H1 (cell line): ENCODE data around the gene CPHXL. TPM values are rescaled to one million over a fixed set of nuclear protein-coding genes. Genes with fewer than 3 reads are reported as not detected.

Experiments used
- CTCF ChIA-PET: fragments of 300-600 bp; sonication (Branson Sonifier 250); formaldehyde crosslinking; loops from one replicate; lab custom pipeline; 2021; ENCODE audit not compliant: partially characterized antibody; lab: Charles Lee
- POLR2A ChIA-PET: fragments of 300-600 bp; sonication (Branson Sonifier 250); formaldehyde crosslinking; loops from one replicate; lab custom pipeline; 2021; ENCODE audit warnings: inconsistent platforms; ENCODE audit not compliant: partially characterized antibody; lab: Charles Lee
- DNase-seq, 2 experiments: peaks; one replicate each; pipeline versions ENCODE4 v3.0.0 to v3.0.0-alpha.2; 2010 to 2022; ENCODE audit warnings: low spot score in 2 of 2, low read depth in 1 of 2, mixed read lengths in 1 of 2
- FAIRE-seq: peaks from 2 replicates; lab custom pipeline; 2011; peaks lifted over from hg19 to GRCh38; lab: Jason Lieb, UNC
- H2AFZ ChIP-seq: 2 replicates; pipeline ENCODE4 v1.8.1; 2012; ENCODE audit warnings: low read length, inconsistent platforms
- H2AK5ac ChIP-seq: 2 replicates; pipeline ENCODE4 v1.6.1; 2013; ENCODE audit warnings: low read depth, low read length
- H2BK120ac ChIP-seq: replicated peaks from 2 replicates; pipeline ENCODE3; 2013; ENCODE audit warnings: low read depth, low read length, inconsistent platforms
- H2BK12ac ChIP-seq: 2 replicates; pipeline ENCODE4 v1.6.1; 2013; ENCODE audit warnings: low read depth, low read length
- H2BK15ac ChIP-seq: 2 replicates; pipeline ENCODE4 v1.6.1; 2013; ENCODE audit warnings: low read length
- H2BK20ac ChIP-seq: 2 replicates; pipeline ENCODE4 v1.6.1; 2013; ENCODE audit warnings: low read length
- H2BK5ac ChIP-seq: 2 replicates; pipeline ENCODE4 v1.6.1; 2013; ENCODE audit warnings: low read depth, low read length
- H3K14ac ChIP-seq: 2 replicates; pipeline ENCODE4 v1.6.1; 2013; ENCODE audit warnings: inconsistent platforms; ENCODE audit not compliant: insufficient read length
- H3K18ac ChIP-seq: 2 replicates; pipeline ENCODE4 v1.6.1; 2013; ENCODE audit warnings: low read length; ENCODE audit errors: extremely low read depth
- H3K23ac ChIP-seq: 2 replicates; pipeline ENCODE4 v1.6.1; 2013; ENCODE audit warnings: inconsistent platforms; ENCODE audit not compliant: insufficient read length
- H3K23me2 ChIP-seq: 2 replicates; pipeline ENCODE4 v1.6.1; 2013; ENCODE audit warnings: low read depth, low read length
- H3K27ac ChIP-seq: 2 replicates; pipeline ENCODE4 v1.6.1; 2011; ENCODE audit warnings: low read depth, low read length, inconsistent platforms
- H3K27me3 ChIP-seq, 4 experiments: replicated peaks in 1 of 4; 1 replicate in 1 of 4; 2 replicates in 3 of 4; pipeline versions ENCODE4 v1.6.1 to v1.8.1; 2011 to 2013; ENCODE audit warnings: low read length in 3 of 4, mild to moderate bottlenecking in 3 of 4, inconsistent platforms in 2 of 4, mixed read lengths in 2 of 4, moderate library complexity in 1 of 4; ENCODE audit not compliant: control insufficient read depth in 3 of 4, insufficient read depth in 3 of 4; ENCODE audit errors: extremely low read depth in 1 of 4
- H3K36me3 ChIP-seq, 4 experiments: 2 replicates each; pipeline versions ENCODE4 v1.6.1 to v1.8.1; 2011 to 2013; ENCODE audit warnings: mild to moderate bottlenecking in 4 of 4, low read length in 3 of 4, moderate library complexity in 2 of 4, control low read depth in 1 of 4, inconsistent platforms in 1 of 4; ENCODE audit not compliant: insufficient read depth in 4 of 4, control insufficient read depth in 2 of 4
- H3K4ac ChIP-seq: replicated peaks from 2 replicates; pipeline ENCODE3; 2013; ENCODE audit warnings: low read length, low read depth, mixed read lengths, inconsistent platforms; ENCODE audit not compliant: insufficient read length
- H3K4me1 ChIP-seq, 4 experiments: replicated peaks in 1 of 4; 1 replicate in 1 of 4; 2 replicates in 3 of 4; pipeline versions ENCODE4 v1.6.1 to v1.8.1; 2011 to 2013; ENCODE audit warnings: low read length in 3 of 4, inconsistent platforms in 2 of 4, mixed read lengths in 1 of 4; ENCODE audit not compliant: insufficient read depth in 4 of 4, control insufficient read depth in 3 of 4
- H3K4me2 ChIP-seq, 2 experiments: 2 replicates each; pipeline versions ENCODE4 v1.6.1 to v1.8.1; 2011 to 2013; ENCODE audit warnings: low read depth in 2 of 2, low read length in 2 of 2, control low read depth in 1 of 2, inconsistent platforms in 1 of 2, mild to moderate bottlenecking in 1 of 2; ENCODE audit not compliant: insufficient read depth in 1 of 2
- H3K4me3 ChIP-seq, 4 experiments: fragments of 200-600, 300-600 bp in 1 of 4; sonication (generic), shearing (Covaris generic), sonication (Bioruptor Twin) in 1 of 4; 2 replicates each; pipeline versions ENCODE4 v1.5.1 to v1.8.1; 2011 to 2016; ENCODE audit warnings: low read length in 4 of 4, low read depth in 3 of 4, control low read depth in 2 of 4, inconsistent platforms in 2 of 4, mild to moderate bottlenecking in 2 of 4, mixed read lengths in 1 of 4, moderate library complexity in 1 of 4; ENCODE audit not compliant: insufficient read depth in 2 of 4; ENCODE audit errors: extremely low read depth in 1 of 4
- H3K56ac ChIP-seq: replicated peaks from 2 replicates; pipeline ENCODE3; 2013; ENCODE audit warnings: low read depth, mild to moderate bottlenecking, mixed read lengths, low read length, inconsistent platforms; ENCODE audit not compliant: insufficient read length
- H3K79me1 ChIP-seq: 2 replicates; pipeline ENCODE4 v1.6.1; 2013; ENCODE audit warnings: low read depth, low read length, control low read depth
- H3K79me2 ChIP-seq, 2 experiments: 2 replicates each; pipeline versions ENCODE4 v1.6.1 to v1.8.1; 2012 to 2013; ENCODE audit warnings: low read length in 2 of 2, mild to moderate bottlenecking in 2 of 2, inconsistent platforms in 1 of 2; ENCODE audit not compliant: insufficient read depth in 2 of 2, control insufficient read depth in 1 of 2
- H3K9ac ChIP-seq, 4 experiments: replicated peaks in 1 of 4; 1 replicate in 1 of 4; 2 replicates in 3 of 4; pipeline versions ENCODE4 v1.6.1 to v1.8.1; 2011 to 2013; ENCODE audit warnings: low read depth in 3 of 4, low read length in 3 of 4, control low read depth in 2 of 4, mild to moderate bottlenecking in 2 of 4, moderate library complexity in 2 of 4, inconsistent platforms in 1 of 4; ENCODE audit errors: extremely low read depth in 1 of 4
- H3K9me3 ChIP-seq, 2 experiments: 2 replicates each; pipeline versions ENCODE4 v1.6.1 to v1.8.1; 2012 to 2013; ENCODE audit warnings: mild to moderate bottlenecking in 2 of 2, moderate library complexity in 2 of 2, control low read depth in 1 of 2, inconsistent platforms in 1 of 2, low read depth in 1 of 2, low read length in 1 of 2, mixed read lengths in 1 of 2; ENCODE audit not compliant: insufficient read depth in 2 of 2
- H4K20me1 ChIP-seq, 2 experiments: replicated peaks in 1 of 2; 2 replicates each; pipeline versions ENCODE3 to v1.8.1; 2011 to 2013; ENCODE audit warnings: inconsistent platforms in 2 of 2, low read length in 2 of 2, mild to moderate bottlenecking in 1 of 2; ENCODE audit not compliant: insufficient read depth in 2 of 2, control insufficient read depth in 1 of 2
- H4K5ac ChIP-seq: 2 replicates; pipeline ENCODE4 v1.6.1; 2013; ENCODE audit warnings: low read length, low read depth, mixed read lengths, inconsistent platforms; ENCODE audit not compliant: insufficient read length
- H4K8ac ChIP-seq: 2 replicates; pipeline ENCODE4 v1.8.0; 2013; ENCODE audit warnings: mild to moderate bottlenecking, moderate library complexity, low read length, inconsistent platforms; ENCODE audit not compliant: insufficient read depth; ENCODE audit errors: extremely low read depth
- H4K91ac ChIP-seq: replicated peaks from 2 replicates; pipeline ENCODE3; 2013; ENCODE audit warnings: low read length, mixed read lengths, inconsistent platforms; ENCODE audit not compliant: insufficient read length
- CREB1 ChIP-seq: IDR thresholded peaks from 2 replicates; pipeline ENCODE4 v1.6.1; 2012; ENCODE audit warnings: inconsistent platforms
- CTCF ChIP-seq, 3 experiments: IDR thresholded peaks; 1 replicate in 2 of 3; 2 replicates in 1 of 3; pipeline versions ENCODE4 v1.5.1 to v1.6.1; 2011; ENCODE audit warnings: low read length in 3 of 3, mild to moderate bottlenecking in 3 of 3, inconsistent platforms in 2 of 3, low read depth in 1 of 3, moderate library complexity in 1 of 3; ENCODE audit not compliant: insufficient read depth in 1 of 3; ENCODE audit errors: control extremely low read depth in 1 of 3
- E2F6 ChIP-seq: IDR thresholded peaks from 2 replicates; pipeline ENCODE4 v1.6.1; 2012; ENCODE audit warnings: inconsistent platforms
- RAD21 ChIP-seq, 2 experiments: IDR thresholded peaks in 1 of 2; conservative IDR thresholded peaks in 1 of 2; 2 replicates each; pipeline ENCODE4 v1.6.1; 2011; ENCODE audit warnings: low read depth in 2 of 2, low read length in 2 of 2, improper control_type of control experiment in 1 of 2, inconsistent platforms in 1 of 2, mild to moderate bottlenecking in 1 of 2, moderate library complexity in 1 of 2
- WGBS, 2 experiments: shearing (Covaris generic) in 1 of 2; methylation state at CpG; one replicate each; pipeline versions ENCODE4 v1.1.6 to v1.1.7; 2013 to 2015; ENCODE audit warnings: low lambda C conversion rate in 2 of 2, mixed read lengths in 2 of 2, inconsistent platforms in 1 of 2, low coverage in 1 of 2, missing lambda C conversion rate in 1 of 2; ENCODE audit not compliant: insufficient replicate concordance in 2 of 2, insufficient coverage in 1 of 2, insufficient read length in 1 of 2; ENCODE audit errors: extremely low coverage in 1 of 2, missing lambda C conversion rate in 1 of 2; 5-methylcytosine and 5-hydroxymethylcytosine counted together
- polyA plus RNA-seq, 7 experiments: library from polyadenylated mRNA; depleted of rRNA in 3 of 7; stranded (reverse) in 5 of 7; unstranded in 2 of 7; fragments of >200 nt in 5 of 7; fragments of 200-250 nt in 2 of 7; gene quantifications; 1 replicate in 5 of 7; 2 replicates in 1 of 7; 4 replicates in 1 of 7; pipeline versions ENCODE4 v1.2.1 to v1.2.3, GENCODE V29; 2011 to 2013; ENCODE audit warnings: missing spikeins in 2 of 7, mixed read lengths in 2 of 7
- total RNA-seq: library from RNA; stranded (reverse); fragmentation: NEBNext Ultra II Directional; extraction: Animal tissue kit (Norgen Biotek cat#: 25700); gene quantifications from 2 replicates; pipeline ENCODE4 v1.2.1, GENCODE V29; 2021

The CPHXL gene
- total and polyA plus RNA-seq, 2 of the 8 experiments (the other 6 are each of a cell fraction or from before 2014, with no cell fraction given), result not detected

GRCh38 chr16:75764154-75764768, 38.0 kb upstream of the CPHXL start:
- Histone ChIP-seq H3K9ac (no peak overlapping the region), H3K4me2 (no peak overlapping the region), H2BK5ac (no peak overlapping the region), H4K20me1 (no peaks in the 10 kb centered on the region), H4K91ac (no peak overlapping the region), H3K23me2 (no peaks in the 10 kb centered on the region; the same call in 1 of the 2 replicates), H3K79me2 (no peaks in the 10 kb centered on the region), H4K8ac (no peak overlapping the region), H3K9me3 (no peaks in the 10 kb centered on the region), H3K27ac (no peak overlapping the region), H3K56ac (no peak overlapping the region), H3K18ac (no peak overlapping the region), H2BK12ac (no peak overlapping the region), H3K4me3 (no peak overlapping the region), H4K5ac (no peak overlapping the region), H2BK15ac (no peak overlapping the region), H3K4ac (no peak overlapping the region)
- CTCF ChIA-PET, result interaction anchor here (0.6 to 1.5 kb wide), 10 partner anchors 15 to 1416 kb away, joined by 3 to 7 read pairs (median 4); partner anchors contain the start of genes KARS1 and TERF2IP
- peak; percentile 5 to 53 for DNase-seq
- POLR2A ChIA-PET, result no interaction called here
- TF ChIP-seq CTCF (IDR thresholded peaks at IDR 0.05; ENCODE audit: control extremely low read depth in 1 of 3, insufficient read depth in 1 of 3, low read depth in 1 of 3, low read length in 3 of 3) (peak in 2 of 3 experiments; percentile 79 to 80; a peak in 3 of 4 replicates), E2F6 (no peak), RAD21 (IDR thresholded peaks at IDR 0.05 in 1 of 2, conservative IDR thresholded peaks at IDR 0.05 in 1 of 2; ENCODE audit: low read depth in 2 of 2, low read length in 2 of 2) (peak; percentile 96 to 97), CREB1 (0 out of 2 replicates have a peak, but pooled peaks have one; percentile 56)
- TF ChIP-seq, all 59 proteins: peak for 3
- H3K79me1 ChIP-seq, result no peaks in the 10 kb centered on the region
- no peak overlapping the region for H2AK5ac ChIP-seq
- H3K14ac ChIP-seq, result no peak overlapping the region
- H2AFZ ChIP-seq, result no peak overlapping the region
- H3K27me3 ChIP-seq, result peaks cover 0 to 1% (median 0%) of the 10 kb centered on the region in 4 experiments; a peak in 1 of 7 replicates
- no peak overlapping the region for H3K23ac ChIP-seq
- 31% methylated on average over 7 of the region's 7 CpGs; no CpG with 5 or more reads in 1 of the 2 experiments for whole genome bisulfite sequencing, 2 experiments
- no peak overlapping the region for H2BK20ac ChIP-seq
- H3K4me1 ChIP-seq, result peaks cover 0 to 3% (median 1%) of the 10 kb centered on the region in 4 experiments; a peak in 2 of 7 replicates
- no peak overlapping the region for H2BK120ac ChIP-seq
- H3K36me3 ChIP-seq, result no peaks in the 10 kb centered on the region
- peak; percentile 74 for FAIRE-seq
